HG03521 (cell line): Measurements from ENCODE around the gene DTX4.
A peak's percentile ranks its signal among the peaks of the same experiment; 100 is the strongest.

ENCODE experiments used
- ATAC-seq: cut with Tn5 transposase; IDR thresholded peaks from one replicate; pipeline ENCODE4 v1.9.1; 2021; ENCODE audit warnings: mild to moderate bottlenecking, moderate library complexity; ENCODE audit not compliant: unreplicated experiment

Gene DTX4

GRCh38 chr11:59216641-59217564 is 45.0 kb downstream of the DTX4 start:
- ATAC-seq: peak; percentile 89

GRCh38 chr11:59218319-59218718 is 46.4 kb downstream of the DTX4 start:
- no peak for ATAC-seq

DNA sequence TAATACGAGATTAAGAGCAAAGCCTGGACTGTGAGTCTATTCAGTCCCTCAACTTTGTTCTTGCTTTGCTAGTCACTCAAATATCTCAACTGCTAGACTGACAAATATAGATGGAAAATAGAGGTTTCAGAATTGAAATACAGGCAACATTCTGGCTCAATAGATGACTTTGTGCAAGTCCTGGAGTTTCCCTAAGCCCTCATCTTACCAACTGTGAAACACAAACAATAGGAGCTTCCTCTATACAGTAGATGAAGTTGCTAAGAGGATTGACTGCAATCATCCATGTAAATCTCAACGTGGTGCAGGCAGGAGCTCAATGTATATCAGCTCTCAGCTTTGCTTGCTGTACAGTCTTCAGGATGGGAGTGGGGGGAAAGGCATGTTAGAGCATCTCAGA is 47.0 kb downstream of the DTX4 start:
- ATAC-seq: no peak

- no peak for ATAC-seq
Measured at GRCh38 chr11:59219836-59220235, 47.9 kb downstream of the DTX4 start.

DNA sequence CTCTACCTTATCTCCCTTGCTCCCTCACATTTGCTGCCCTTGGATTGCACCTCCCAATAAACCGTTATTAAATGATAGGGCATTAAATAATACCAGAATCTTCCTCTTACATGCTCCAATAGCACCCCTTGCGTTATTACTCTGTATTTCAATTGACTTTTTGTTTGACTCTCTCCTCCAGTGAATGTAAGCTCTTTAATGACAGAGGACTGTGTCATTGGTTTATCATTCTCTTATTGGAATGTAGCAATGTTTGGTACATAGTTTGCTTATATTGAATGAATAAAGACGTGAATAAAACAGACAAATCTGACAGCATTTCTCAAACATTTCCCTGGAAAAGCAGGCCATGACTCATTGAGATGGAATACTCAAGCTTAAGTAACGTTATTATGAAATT is 49.5 kb downstream of the DTX4 start:
- no peak for ATAC-seq

- ATAC-seq: no peak
Measured at GRCh38 chr11:59222464-59223060, 50.6 kb downstream of the DTX4 start.

- no peak for ATAC-seq
Measured at GRCh38 chr11:59223177-59223576, 51.2 kb downstream of the DTX4 start.

GRCh38 chr11:59223611-59224010 is 51.7 kb downstream of the DTX4 start:
- no peak for ATAC-seq

- peak; percentile 41 for ATAC-seq
Measured at GRCh38 chr11:59224351-59224928, 52.5 kb downstream of the DTX4 start.

DNA sequence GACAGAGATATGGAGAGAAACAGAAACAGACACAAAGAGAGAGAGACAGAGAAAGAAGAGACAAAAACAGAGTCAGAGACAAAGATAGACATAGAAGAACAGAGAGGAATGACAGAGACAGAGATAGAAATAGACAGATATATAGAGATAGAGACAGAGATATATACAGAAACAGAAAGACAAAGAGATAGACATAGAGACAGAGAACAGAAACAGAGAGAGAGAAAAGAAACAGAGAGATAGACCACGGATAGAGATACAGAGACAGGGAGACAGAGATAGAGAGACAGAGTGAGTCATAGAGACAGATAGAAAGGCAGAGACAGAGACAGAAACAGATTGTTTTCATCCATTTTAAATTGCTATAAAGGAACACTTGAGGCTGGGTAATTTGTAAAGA is 53.1 kb downstream of the DTX4 start:
- ATAC-seq: peak; percentile 49

DNA sequence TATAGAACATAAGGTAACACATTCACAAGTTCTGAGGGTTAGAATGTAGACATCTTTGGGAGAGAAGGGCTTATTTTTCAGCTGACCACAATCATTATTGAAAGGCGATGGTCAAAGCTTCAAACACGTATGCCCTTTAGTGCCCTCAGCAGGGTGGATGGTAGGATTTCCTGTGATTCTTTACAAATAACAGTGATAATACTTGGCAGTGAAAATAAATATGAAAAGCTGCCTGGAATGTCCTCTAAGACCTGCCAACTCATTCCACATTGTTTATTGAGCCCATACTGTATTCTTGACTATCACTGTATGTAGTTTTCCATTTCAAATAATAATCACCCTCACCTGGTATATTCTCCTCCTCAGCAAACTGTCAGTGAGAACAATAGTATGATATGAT is 54.5 kb downstream of the DTX4 start:
- no peak for ATAC-seq

GRCh38 chr11:59240322-59240721 is 68.4 kb downstream of the DTX4 start:
- no peak for ATAC-seq

GRCh38 chr11:59243633-59244032 is 71.7 kb downstream of the DTX4 start:
- no peak for ATAC-seq

GRCh38 chr11:59247531-59248227 is 75.7 kb downstream of the DTX4 start:
- no peak for ATAC-seq

DNA sequence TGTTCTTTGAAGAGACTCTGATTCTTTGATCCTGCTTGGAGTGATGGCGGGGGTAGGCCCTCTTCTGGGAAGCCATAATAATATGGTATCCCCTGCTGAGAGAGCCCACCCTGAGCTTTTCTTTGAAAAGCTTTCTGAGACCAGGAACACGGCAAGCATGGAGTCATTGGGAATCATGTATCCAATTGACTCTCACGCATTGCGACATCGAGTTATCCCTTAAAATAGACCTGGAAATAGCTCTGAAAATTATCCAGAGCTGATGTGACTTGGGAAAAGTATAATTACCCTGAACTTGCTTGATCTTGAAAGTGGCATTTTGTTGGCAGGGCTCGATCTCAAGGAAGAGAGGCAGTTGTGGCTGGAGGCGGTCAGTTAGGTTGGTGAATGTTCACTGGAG is 77.6 kb downstream of the DTX4 start:
- ATAC-seq: no peak

DNA sequence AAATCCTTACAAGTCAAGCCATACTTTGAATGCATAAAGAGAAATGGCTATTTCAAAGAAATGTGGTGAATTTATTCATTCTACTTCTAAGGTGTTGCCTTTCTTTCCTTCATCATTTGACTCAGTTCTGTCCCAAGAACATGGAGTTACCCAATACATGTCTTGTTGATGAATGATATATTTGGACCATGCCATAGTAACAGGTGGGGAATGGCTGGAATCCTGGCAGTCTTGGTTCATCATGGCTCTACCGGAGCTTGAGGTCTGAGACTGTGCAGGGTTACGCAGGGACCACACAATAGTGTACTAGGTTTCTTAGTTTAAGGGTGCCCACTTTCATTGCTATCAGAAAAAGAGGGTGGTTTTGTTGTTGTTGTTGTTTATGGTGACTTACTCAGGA is 81.1 kb downstream of the DTX4 start:
- no peak for ATAC-seq

- ATAC-seq: no peak
Measured at GRCh38 chr11:59254286-59254685, 82.4 kb downstream of the DTX4 start.

- no peak for ATAC-seq
Measured at GRCh38 chr11:59255281-59255680, 83.3 kb downstream of the DTX4 start.
